Mesenchymal stem cell (in vitro differentiated cells and primary cell): ENCODE results near the gene FBXL17.

Experiments used
- DNase-seq: peaks from one replicate; pipeline ENCODE4 v3.0.0-alpha.2; 2013
- H2AFZ ChIP-seq: one replicate; pipeline ENCODE4 v1.6.1; 2013; ENCODE audit warnings: low read depth, mild to moderate bottlenecking, control low read depth, inconsistent platforms, low read length, moderate library complexity
- H2AK5ac ChIP-seq: 2 replicates; pipeline ENCODE4 v1.6.1; 2013; ENCODE audit warnings: low read length, moderate library complexity, mild to moderate bottlenecking, inconsistent platforms; ENCODE audit not compliant: severe bottlenecking
- H2BK120ac ChIP-seq: one replicate; pipeline ENCODE4 v1.6.1; 2013; ENCODE audit warnings: low read depth, mild to moderate bottlenecking, inconsistent platforms, low read length, moderate library complexity
- H2BK12ac ChIP-seq, 2 experiments: one replicate each; pipeline ENCODE4 v1.6.1; 2013; ENCODE audit warnings: inconsistent platforms in 2 of 2, low read length in 2 of 2, mild to moderate bottlenecking in 2 of 2, moderate library complexity in 2 of 2, control low read depth in 1 of 2
- H2BK15ac ChIP-seq: one replicate; pipeline ENCODE4 v1.6.1; 2013; ENCODE audit warnings: mild to moderate bottlenecking, low read depth, inconsistent platforms; ENCODE audit not compliant: poor library complexity, severe bottlenecking
- H2BK5ac ChIP-seq: 2 replicates; pipeline ENCODE4 v1.6.1; 2013; ENCODE audit warnings: low read depth, mild to moderate bottlenecking, low read length, control low read depth, inconsistent platforms; ENCODE audit not compliant: poor library complexity, severe bottlenecking
- H3K14ac ChIP-seq, 2 experiments: one replicate each; pipeline ENCODE4 v1.6.1; 2013; ENCODE audit warnings: inconsistent platforms in 2 of 2, low read length in 2 of 2, control low read depth in 1 of 2, mild to moderate bottlenecking in 1 of 2, moderate library complexity in 1 of 2
- H3K18ac ChIP-seq, 2 experiments: one replicate each; pipeline ENCODE4 v1.6.1; 2013; ENCODE audit warnings: inconsistent platforms in 2 of 2, low read length in 2 of 2, control low read depth in 1 of 2, low read depth in 1 of 2, mild to moderate bottlenecking in 1 of 2
- H3K23ac ChIP-seq, 2 experiments: one replicate each; pipeline ENCODE4 v1.6.1; 2013; ENCODE audit warnings: inconsistent platforms in 2 of 2, low read length in 2 of 2, mild to moderate bottlenecking in 2 of 2, moderate library complexity in 2 of 2, control low read depth in 1 of 2
- H3K27ac ChIP-seq: 2 replicates; pipeline ENCODE4 v1.5.1; 2013; ENCODE audit warnings: mild to moderate bottlenecking, moderate library complexity, low read length, control low read depth, inconsistent platforms; ENCODE audit not compliant: poor library complexity, severe bottlenecking
- H3K27me3 ChIP-seq, 2 experiments: 2 replicates each; pipeline versions ENCODE4 v1.6.1 to v1.7.0; 2013; ENCODE audit warnings: low read length in 2 of 2, mild to moderate bottlenecking in 2 of 2, moderate library complexity in 2 of 2, control low read depth in 1 of 2, inconsistent platforms in 1 of 2; ENCODE audit not compliant: control insufficient read depth in 1 of 2, insufficient read depth in 1 of 2
- H3K36me3 ChIP-seq, 2 experiments: 2 replicates each; pipeline versions ENCODE4 v1.6.1 to v1.7.0; 2013; ENCODE audit warnings: low read length in 2 of 2, control low read depth in 1 of 2, inconsistent platforms in 1 of 2, low read depth in 1 of 2, mild to moderate bottlenecking in 1 of 2; ENCODE audit not compliant: insufficient read depth in 2 of 2, control insufficient read depth in 1 of 2
- H3K4ac ChIP-seq, 2 experiments: one replicate each; pipeline ENCODE4 v1.6.1; 2013; ENCODE audit warnings: inconsistent platforms in 2 of 2, low read length in 2 of 2, mild to moderate bottlenecking in 2 of 2, moderate library complexity in 2 of 2, control low read depth in 1 of 2, low read depth in 1 of 2
- H3K4me1 ChIP-seq: 2 replicates; pipeline ENCODE4 v1.6.1; 2013; ENCODE audit warnings: low read depth, low read length, control low read depth; ENCODE audit not compliant: control insufficient read depth, insufficient read depth
- H3K4me2 ChIP-seq: 2 replicates; pipeline ENCODE4 v1.6.1; 2013; ENCODE audit warnings: low read length, mild to moderate bottlenecking, inconsistent platforms; ENCODE audit not compliant: poor library complexity, severe bottlenecking
- H3K4me3 ChIP-seq, 2 experiments: 2 replicates each; pipeline versions ENCODE4 v1.5.1 to v1.7.0; 2013; ENCODE audit warnings: low read length in 2 of 2, mild to moderate bottlenecking in 2 of 2, control low read depth in 1 of 2, low read depth in 1 of 2; ENCODE audit not compliant: insufficient read depth in 1 of 2
- H3K79me1 ChIP-seq: replicated peaks from 2 replicates; pipeline ENCODE4 v1.6.1; 2013; ENCODE audit warnings: mild to moderate bottlenecking, control low read depth, low read length, inconsistent platforms; ENCODE audit not compliant: poor library complexity, severe bottlenecking
- H3K9ac ChIP-seq: 2 replicates; pipeline ENCODE4 v1.7.0; 2013; ENCODE audit warnings: mild to moderate bottlenecking, low read length, moderate library complexity
- H3K9me3 ChIP-seq: 2 replicates; pipeline ENCODE4 v1.7.0; 2013; ENCODE audit warnings: mild to moderate bottlenecking, low read length; ENCODE audit not compliant: control insufficient read depth
- H4K8ac ChIP-seq: one replicate; pipeline ENCODE4 v1.6.1; 2013; ENCODE audit warnings: inconsistent platforms, mild to moderate bottlenecking, low read length, moderate library complexity
- H4K91ac ChIP-seq: one replicate; pipeline ENCODE4 v1.6.1; 2013; ENCODE audit warnings: mild to moderate bottlenecking, low read length, inconsistent platforms
- WGBS: methylation state at CpG from one replicate; pipeline ENCODE4 v1.1.7; 2013; ENCODE audit warnings: mixed read lengths; 5-methylcytosine and 5-hydroxymethylcytosine counted together

The FBXL17 gene

GRCh38 chr5:108295578-108296368 is 86.1 kb downstream of the FBXL17 start:
- no peaks in the 10 kb centered on the region for H3K79me1 ChIP-seq
- H2BK12ac ChIP-seq = no peak overlapping the region
- H3K4me2 ChIP-seq = no peak overlapping the region
- H2BK15ac ChIP-seq = no peak overlapping the region
- no peaks in the 10 kb centered on the region for H3K9me3 ChIP-seq
- no peak overlapping the region for H3K27ac ChIP-seq
- H2BK5ac ChIP-seq = no peak overlapping the region
- no peak overlapping the region for H4K91ac ChIP-seq
- no peaks in the 10 kb centered on the region for H3K27me3 ChIP-seq
- H3K4ac ChIP-seq = no peak overlapping the region
- H3K23ac ChIP-seq = no peak overlapping the region
- DNase-seq = peak; percentile 20
- no peak overlapping the region for H3K4me3 ChIP-seq
- no peaks in the 10 kb centered on the region for H3K36me3 ChIP-seq
- WGBS = no CpG with 5 or more reads among the region's 2 CpGs
- H3K9ac ChIP-seq = peak overlapping the region; percentile 9
- H2BK120ac ChIP-seq = no peak overlapping the region
- no peak overlapping the region for H2AFZ ChIP-seq
- H4K8ac ChIP-seq = no peak overlapping the region
- no peak overlapping the region for H2AK5ac ChIP-seq
- H3K18ac ChIP-seq = no peak overlapping the region
- H3K14ac ChIP-seq = no peak overlapping the region
- no peaks in the 10 kb centered on the region for H3K4me1 ChIP-seq

GRCh38 chr5:108280960-108281569 is 100.8 kb downstream of the FBXL17 start:
- Histone ChIP-seq H2AK5ac (no peak overlapping the region), H2AFZ (no peak overlapping the region), H3K4me2 (no peak overlapping the region), H3K18ac (no peak overlapping the region), H3K9ac (no peak overlapping the region), H2BK120ac (no peak overlapping the region), H2BK15ac (no peak overlapping the region), H3K4me3 (no peak overlapping the region), H3K4ac (no peak overlapping the region), H3K9me3 (peaks cover 21% of the 10 kb centered on the region), H3K4me1 (no peaks in the 10 kb centered on the region), H4K8ac (no peak overlapping the region), H3K79me1 (peaks cover 10% of the 10 kb centered on the region), H3K36me3 (no peaks in the 10 kb centered on the region), H3K14ac (no peak overlapping the region), H3K27me3 (no peaks in the 10 kb centered on the region), H2BK12ac (no peak overlapping the region), H2BK5ac (no peak overlapping the region), H4K91ac (no peak overlapping the region), H3K23ac (no peak overlapping the region), H3K27ac (no peak overlapping the region)
- DNase-seq = no peak

- H2AFZ ChIP-seq = no peak overlapping the region
- no peak overlapping the region for H2BK5ac ChIP-seq
- no peak overlapping the region for H3K23ac ChIP-seq
- H2BK120ac ChIP-seq = no peak overlapping the region
- H3K4me3 ChIP-seq = no peak overlapping the region
- H3K14ac ChIP-seq = no peak overlapping the region
- peaks cover 10% of the 10 kb centered on the region for H3K79me1 ChIP-seq
- no peak overlapping the region for H2BK15ac ChIP-seq
- H4K91ac ChIP-seq = no peak overlapping the region
- H3K27me3 ChIP-seq = no peaks in the 10 kb centered on the region
- no peak overlapping the region for H3K18ac ChIP-seq
- H3K4me1 ChIP-seq = no peaks in the 10 kb centered on the region
- H3K4ac ChIP-seq = no peak overlapping the region
- H3K27ac ChIP-seq = no peak overlapping the region
- no peak overlapping the region for H2AK5ac ChIP-seq
- DNase-seq = no peak
- H3K9ac ChIP-seq = no peak overlapping the region
- H3K36me3 ChIP-seq = no peaks in the 10 kb centered on the region
- H3K9me3 ChIP-seq = peaks cover 17% of the 10 kb centered on the region
- H4K8ac ChIP-seq = no peak overlapping the region
- no peak overlapping the region for H2BK12ac ChIP-seq
- H3K4me2 ChIP-seq = no peak overlapping the region
These were observed 101.7 kb downstream of the FBXL17 start for GRCh38 chr5:108280248-108280647.

GRCh38 chr5:108278285-108279240 is 103.3 kb downstream of the FBXL17 start:
- Histone ChIP-seq H2AFZ (no peak overlapping the region), H3K9me3 (peaks cover 15% of the 10 kb centered on the region), H3K9ac (no peak overlapping the region), H4K91ac (no peak overlapping the region), H2BK15ac (no peak overlapping the region), H3K23ac (no peak overlapping the region), H3K27me3 (no peaks in the 10 kb centered on the region), H3K18ac (no peak overlapping the region), H4K8ac (no peak overlapping the region), H2AK5ac (no peak overlapping the region), H3K14ac (no peak overlapping the region), H3K79me1 (peaks cover 10% of the 10 kb centered on the region), H2BK120ac (no peak overlapping the region), H3K36me3 (no peaks in the 10 kb centered on the region), H2BK12ac (no peak overlapping the region), H3K4me3 (no peak overlapping the region), H2BK5ac (no peak overlapping the region), H3K4ac (no peak overlapping the region), H3K27ac (no peak overlapping the region), H3K4me2 (no peak overlapping the region), H3K4me1 (no peaks in the 10 kb centered on the region)
- WGBS = 96% methylated on average over 3 of the region's 3 CpGs
- no peak for DNase-seq
